H9 (cell line): ENCODE measurements around the gene SNAP25. TPM values are rescaled to one million over a fixed set of nuclear protein-coding genes. Genes with fewer than 3 reads are reported as not detected.

ENCODE experiments used
- DNase-seq: peaks from one replicate; pipeline ENCODE4 v3.0.0-alpha.2; 2017
- H2AFZ ChIP-seq: one replicate; pipeline ENCODE4 v1.6.1; 2013; ENCODE audit warnings: mild to moderate bottlenecking, low read length, control low read depth, moderate library complexity
- H2AK5ac ChIP-seq: 2 replicates; pipeline ENCODE4 v1.6.1; 2013; ENCODE audit warnings: low read length, control low read depth, mixed read lengths; ENCODE audit not compliant: insufficient read length
- H2BK120ac ChIP-seq: one replicate; pipeline ENCODE4 v1.6.1; 2013; ENCODE audit warnings: low read depth, mild to moderate bottlenecking, low read length, control low read depth, inconsistent platforms; ENCODE audit not compliant: poor library complexity, severe bottlenecking
- H2BK12ac ChIP-seq: 2 replicates; pipeline ENCODE4 v1.6.1; 2013; ENCODE audit warnings: low read length, control low read depth, mixed read lengths, low read depth; ENCODE audit not compliant: insufficient read length
- H2BK15ac ChIP-seq: 2 replicates; pipeline ENCODE4 v1.6.1; 2013; ENCODE audit warnings: low read depth, low read length, control low read depth
- H2BK20ac ChIP-seq: one replicate; pipeline ENCODE4 v1.6.1; 2013; ENCODE audit warnings: low read depth, mild to moderate bottlenecking, low read length, control low read depth, inconsistent platforms; ENCODE audit not compliant: poor library complexity, severe bottlenecking
- H2BK5ac ChIP-seq: 2 replicates; pipeline ENCODE4 v1.6.1; 2013; ENCODE audit warnings: low read length, control low read depth, mixed read lengths; ENCODE audit not compliant: insufficient read length
- H3K14ac ChIP-seq: 2 replicates; pipeline ENCODE4 v1.6.1; 2013; ENCODE audit warnings: low read length, control low read depth; ENCODE audit not compliant: insufficient read depth
- H3K18ac ChIP-seq: 2 replicates; pipeline ENCODE4 v1.6.1; 2013; ENCODE audit warnings: low read depth, mild to moderate bottlenecking, mixed read lengths, low read length, control low read depth; ENCODE audit not compliant: insufficient read length
- H3K23ac ChIP-seq: 2 replicates; pipeline ENCODE4 v1.6.1; 2013; ENCODE audit warnings: low read length, control low read depth, mixed read lengths, low read depth; ENCODE audit not compliant: insufficient read length
- H3K23me2 ChIP-seq: 2 replicates; pipeline ENCODE4 v1.6.1; 2013; ENCODE audit warnings: low read depth, mild to moderate bottlenecking, mixed read lengths, low read length, control low read depth; ENCODE audit not compliant: insufficient read length, poor library complexity, severe bottlenecking
- H3K27ac ChIP-seq: 2 replicates; pipeline ENCODE4 v1.5.1; 2013; ENCODE audit warnings: low read length, control low read depth, mixed read lengths, low read depth; ENCODE audit not compliant: insufficient read length
- H3K27me3 ChIP-seq: 2 replicates; pipeline ENCODE4 v1.6.1; 2013; ENCODE audit warnings: low read length, control low read depth, inconsistent platforms; ENCODE audit not compliant: insufficient read depth
- H3K4ac ChIP-seq: 2 replicates; pipeline ENCODE4 v1.6.1; 2013; ENCODE audit warnings: low read depth, mild to moderate bottlenecking, control low read depth, inconsistent platforms, low read length, moderate library complexity
- H3K4me1 ChIP-seq: 2 replicates; pipeline ENCODE4 v1.6.1; 2013; ENCODE audit warnings: low read length, control low read depth, inconsistent platforms; ENCODE audit not compliant: insufficient read depth
- H3K4me2 ChIP-seq: 2 replicates; pipeline ENCODE4 v1.6.1; 2013; ENCODE audit warnings: low read length, control low read depth, mixed read lengths; ENCODE audit not compliant: insufficient read length, insufficient read depth
- H3K56ac ChIP-seq: 2 replicates; pipeline ENCODE4 v1.6.1; 2013; ENCODE audit warnings: low read depth, mild to moderate bottlenecking, mixed read lengths, low read length, control low read depth; ENCODE audit not compliant: insufficient read length
- H3K79me1 ChIP-seq: 2 replicates; pipeline ENCODE4 v1.6.1; 2013; ENCODE audit warnings: low read depth, mild to moderate bottlenecking, moderate library complexity, low read length, control low read depth, inconsistent platforms; ENCODE audit not compliant: insufficient read depth, poor library complexity, severe bottlenecking
- H3K79me2 ChIP-seq: 2 replicates; pipeline ENCODE4 v1.6.1; 2013; ENCODE audit warnings: low read length, control low read depth, inconsistent platforms; ENCODE audit not compliant: insufficient read depth
- H3K9ac ChIP-seq: 2 replicates; pipeline ENCODE4 v1.6.1; 2013; ENCODE audit warnings: low read length, control low read depth, mixed read lengths; ENCODE audit not compliant: insufficient read length; ENCODE audit errors: extremely low read depth
- H3K9me3 ChIP-seq: one replicate; pipeline ENCODE4 v1.6.1; 2013; ENCODE audit warnings: low read depth, low read length, inconsistent platforms; ENCODE audit not compliant: control insufficient read depth
- H3T11ph ChIP-seq: one replicate; pipeline ENCODE4 v1.6.1; 2013; ENCODE audit warnings: mild to moderate bottlenecking, low read length, control low read depth, inconsistent platforms
- H4K20me1 ChIP-seq: one replicate; pipeline ENCODE4 v1.6.1; 2013; ENCODE audit not compliant: control insufficient read depth, insufficient read length, insufficient read depth
- H4K5ac ChIP-seq: 2 replicates; pipeline ENCODE4 v1.6.1; 2013; ENCODE audit warnings: low read depth, mild to moderate bottlenecking, mixed read lengths, low read length, control low read depth; ENCODE audit not compliant: insufficient read length
- H4K8ac ChIP-seq: replicated peaks from 2 replicates; pipeline ENCODE4 v1.6.1; 2013; ENCODE audit warnings: low read length, control low read depth, mixed read lengths, low read depth; ENCODE audit not compliant: insufficient read length
- H4K91ac ChIP-seq: 2 replicates; pipeline ENCODE4 v1.6.1; 2013; ENCODE audit warnings: low read depth, mild to moderate bottlenecking, moderate library complexity, mixed read lengths, low read length, control low read depth; ENCODE audit not compliant: insufficient read length
- H3K27ac Mint-ChIP-seq, 3 experiments: 2 replicates in 2 of 3; 3 replicates in 1 of 3; pipeline ENCODE4 v1.8.0; 2020 to 2021; ENCODE audit warnings: mixed read lengths in 3 of 3, mild to moderate bottlenecking in 1 of 3, moderate library complexity in 1 of 3
- H3K27me3 Mint-ChIP-seq: 2 replicates; pipeline ENCODE4 v1.8.0; 2021; ENCODE audit warnings: low read depth, mild to moderate bottlenecking, moderate library complexity, mixed read lengths
- H3K36me3 Mint-ChIP-seq, 3 experiments: 2 replicates in 2 of 3; 3 replicates in 1 of 3; pipeline ENCODE4 v1.8.0; 2020 to 2021; ENCODE audit warnings: low read depth in 3 of 3, mixed read lengths in 3 of 3; ENCODE audit not compliant: insufficient read depth in 1 of 3
- H3K4me1 Mint-ChIP-seq, 2 experiments: 2 replicates each; pipeline ENCODE4 v1.8.0; 2020; ENCODE audit warnings: mixed read lengths in 2 of 2
- H3K4me3 Mint-ChIP-seq, 2 experiments: 2 replicates in 1 of 2; 3 replicates in 1 of 2; pipeline ENCODE4 v1.8.0; 2020 to 2021; ENCODE audit warnings: mild to moderate bottlenecking in 2 of 2, mixed read lengths in 2 of 2, moderate library complexity in 1 of 2
- H3K9me3 Mint-ChIP-seq, 2 experiments: 2 replicates in 1 of 2; 3 replicates in 1 of 2; pipeline ENCODE4 v1.8.0; 2020; ENCODE audit warnings: mild to moderate bottlenecking in 2 of 2, mixed read lengths in 2 of 2, moderate library complexity in 1 of 2
- WGBS: extraction: QIAGEN DNeasy Blood & Tissue Kit; methylation state at CpG from one replicate; pipeline ENCODE4 v1.1.7; 2013; ENCODE audit warnings: missing lambda C conversion rate, low lambda C conversion rate, mixed read lengths; ENCODE audit not compliant: insufficient read length; ENCODE audit errors: extremely low coverage; 5-methylcytosine and 5-hydroxymethylcytosine counted together
- total RNA-seq: library from RNA; stranded (reverse); gene quantifications from 2 replicates; pipeline ENCODE4 v1.2.1, GENCODE V29; 2021
- TF ChIP-seq, protein P1 (sequence below): fragments of 200-600 bp; sonication (generic); conservative IDR thresholded peaks from 3 replicates; pipeline ENCODE4 v1.8.0; 2021; ENCODE audit warnings: antibody characterized with exemption, mild to moderate bottlenecking

SNAP25 gene
- total RNA-seq, 1 experiment from 2014 or later = 0.13 TPM

DNA sequence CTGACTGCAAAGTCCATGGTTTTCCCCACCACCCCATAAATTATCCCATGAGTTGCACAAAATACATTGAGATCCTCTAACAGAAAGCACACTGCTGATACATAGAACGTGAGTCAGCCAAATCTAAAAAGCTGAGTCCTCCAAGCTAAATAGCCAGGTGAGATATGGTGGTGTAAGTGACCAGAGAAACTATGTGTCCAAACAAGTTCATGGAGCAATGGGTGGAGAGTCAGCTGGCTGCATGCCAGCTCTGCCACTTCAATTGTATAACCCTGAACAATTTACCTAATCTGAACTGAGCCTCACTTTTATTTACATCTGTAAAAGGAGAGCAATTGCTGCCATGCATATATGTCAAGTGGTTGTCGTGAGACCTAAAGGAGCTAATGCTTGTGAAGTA, 9.7 kb downstream of the SNAP25 start:
- H3K9me3 Mint-ChIP-seq = no peaks in the 10 kb centered on the region
- Histone ChIP-seq H4K5ac (no peak overlapping the region), H4K8ac (no peak overlapping the region), H3K23me2 (no peaks in the 10 kb centered on the region), H3K4me2 (no peak overlapping the region), H3K14ac (no peak overlapping the region), H3K79me2 (no peaks in the 10 kb centered on the region), H3K4me1 (no peaks in the 10 kb centered on the region), H3K79me1 (no peaks in the 10 kb centered on the region), H2BK120ac (no peak overlapping the region), H3T11ph (no peak overlapping the region), H3K9me3 (no peaks in the 10 kb centered on the region), H3K4ac (no peak overlapping the region), H2BK5ac (no peak overlapping the region), H2AFZ (no peak overlapping the region), H4K20me1 (no peaks in the 10 kb centered on the region), H3K23ac (no peak overlapping the region), H3K9ac (no peak overlapping the region), H4K91ac (no peak overlapping the region), H2BK15ac (no peak overlapping the region), H3K27me3 (no peaks in the 10 kb centered on the region), H3K56ac (no peak overlapping the region), H2BK20ac (no peak overlapping the region), H2AK5ac (no peak overlapping the region), H3K18ac (no peak overlapping the region), H3K27ac (no peak overlapping the region), H2BK12ac (no peak overlapping the region)
- no peak overlapping the region for H3K4me3 Mint-ChIP-seq
- no peaks in the 10 kb centered on the region; the same call in 1 of the 2 replicates for H3K27me3 Mint-ChIP-seq
- peaks cover 19% of the 10 kb centered on the region in 2 experiments for H3K4me1 Mint-ChIP-seq
- no CpG with 5 or more reads among the region's 2 CpGs for WGBS
- no peaks in the 10 kb centered on the region for H3K36me3 Mint-ChIP-seq
- TF ChIP-seq, protein P1, sequence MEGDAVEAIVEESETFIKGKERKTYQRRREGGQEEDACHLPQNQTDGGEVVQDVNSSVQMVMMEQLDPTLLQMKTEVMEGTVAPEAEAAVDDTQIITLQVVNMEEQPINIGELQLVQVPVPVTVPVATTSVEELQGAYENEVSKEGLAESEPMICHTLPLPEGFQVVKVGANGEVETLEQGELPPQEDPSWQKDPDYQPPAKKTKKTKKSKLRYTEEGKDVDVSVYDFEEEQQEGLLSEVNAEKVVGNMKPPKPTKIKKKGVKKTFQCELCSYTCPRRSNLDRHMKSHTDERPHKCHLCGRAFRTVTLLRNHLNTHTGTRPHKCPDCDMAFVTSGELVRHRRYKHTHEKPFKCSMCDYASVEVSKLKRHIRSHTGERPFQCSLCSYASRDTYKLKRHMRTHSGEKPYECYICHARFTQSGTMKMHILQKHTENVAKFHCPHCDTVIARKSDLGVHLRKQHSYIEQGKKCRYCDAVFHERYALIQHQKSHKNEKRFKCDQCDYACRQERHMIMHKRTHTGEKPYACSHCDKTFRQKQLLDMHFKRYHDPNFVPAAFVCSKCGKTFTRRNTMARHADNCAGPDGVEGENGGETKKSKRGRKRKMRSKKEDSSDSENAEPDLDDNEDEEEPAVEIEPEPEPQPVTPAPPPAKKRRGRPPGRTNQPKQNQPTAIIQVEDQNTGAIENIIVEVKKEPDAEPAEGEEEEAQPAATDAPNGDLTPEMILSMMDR = no peak
- no peak for DNase-seq
- H3K27ac Mint-ChIP-seq = no peak overlapping the region
